ENCODE results near the gene TMEM239. TPM values are rescaled to one million over a fixed set of nuclear protein-coding genes. Genes with fewer than 3 reads are reported as not detected.

Gene TMEM239
- total RNA-seq, 1 donor from 2014 or later = not detected

- Mint-ChIP-seq H3K36me3 (ENCODE audit: low read depth) (no peaks in the 10 kb centered on the region), H3K4me3 (no peak overlapping the region), H3K4me1 (no peaks in the 10 kb centered on the region), H3K27ac (no peak overlapping the region), H3K27me3 (peaks cover 56% of the 10 kb centered on the region), H3K9me3 (peaks cover 8% of the 10 kb centered on the region)
- DNase-seq (no peak), ATAC-seq (ENCODE audit: low read depth) (no peak)
- ChIA-PET POLR2A (no interaction called here), CTCF (no interaction called here)
- no peak for TF ChIP-seq CTCF (IDR thresholded peaks at IDR 0.05)
- intact Hi-C loops (cut with micrococcal nuclease) = no loop called here
Measured at GRCh38 chr20:2809690-2810089, 6.5 kb upstream of the TMEM239 start.

GRCh38 chr20:2812189-2812588, 4.0 kb upstream of the TMEM239 start:
- intact Hi-C loops (cut with micrococcal nuclease) = no loop called here
- ChIA-PET POLR2A (no interaction called here), CTCF (no interaction called here)
- Mint-ChIP-seq H3K36me3 (ENCODE audit: low read depth) (no peaks in the 10 kb centered on the region), H3K9me3 (peaks cover 8% of the 10 kb centered on the region), H3K27me3 (peaks cover 46% of the 10 kb centered on the region), H3K27ac (no peak overlapping the region), H3K4me1 (no peaks in the 10 kb centered on the region), H3K4me3 (no peak overlapping the region)
- ATAC-seq (ENCODE audit: low read depth) (no peak), DNase-seq (no peak)
- TF ChIP-seq CTCF (IDR thresholded peaks at IDR 0.05) = no peak

- H3K27ac Mint-ChIP-seq = no peak overlapping the region
- peaks cover 52% of the 10 kb centered on the region for H3K27me3 Mint-ChIP-seq
- no peaks in the 10 kb centered on the region for H3K4me1 Mint-ChIP-seq
- intact Hi-C loops (cut with micrococcal nuclease) = no loop called here
- H3K36me3 Mint-ChIP-seq (ENCODE audit: low read depth) = no peaks in the 10 kb centered on the region
- H3K4me3 Mint-ChIP-seq = no peak overlapping the region
- no peak for TF ChIP-seq CTCF (IDR thresholded peaks at IDR 0.05)
- DNase-seq (no peak), ATAC-seq (ENCODE audit: low read depth) (no peak)
- H3K9me3 Mint-ChIP-seq = peaks cover 8% of the 10 kb centered on the region
- ChIA-PET CTCF (no interaction called here), POLR2A (no interaction called here)
Measured at GRCh38 chr20:2814076-2814475, 2.1 kb upstream of the TMEM239 start.

GRCh38 chr20:2814587-2815051, 1.5 kb upstream of the TMEM239 start, which contains the start of gene C20orf141:
TSS of gene C20orf141 (plus strand) at chr20:2814987. CDS start at chr20:2815185, 198 bp downstream.
- CTCF ChIA-PET = no interaction called here
- Mint-ChIP-seq H3K4me3 (no peak within 1 kb of the TSS), H3K36me3 (ENCODE audit: low read depth) (no peaks in the 10 kb centered on the region), H3K27ac (no peak within 1 kb of the TSS), H3K9me3 (peaks cover 8% of the 10 kb centered on the region), H3K4me1 (no peaks in the 10 kb centered on the region), H3K27me3 (peaks cover 54% of the 10 kb centered on the region)
- POLR2A ChIA-PET = no interaction called here
- no peak for TF ChIP-seq CTCF (IDR thresholded peaks at IDR 0.05)
- no peak for ATAC-seq (ENCODE audit: low read depth)
- intact Hi-C loops (cut with micrococcal nuclease) = no loop called here
- no peak for DNase-seq

- Mint-ChIP-seq H3K27me3 (peaks cover 60% of the 10 kb centered on the region), H3K4me3 (no peak overlapping the region)
- POLR2A ChIA-PET = no interaction called here
Measured at GRCh38 chr20:2815242-2815900, 793 bp upstream of the TMEM239 start.

More at GRCh38 chr20:2815242-2815900, 793 bp upstream of the TMEM239 start:
- Mint-ChIP-seq H3K4me1 (no peaks in the 10 kb centered on the region), H3K36me3 (ENCODE audit: low read depth) (no peaks in the 10 kb centered on the region), H3K9me3 (peaks cover 8% of the 10 kb centered on the region), H3K27ac (no peak overlapping the region)
- CTCF ChIA-PET = no interaction called here
- no peak for TF ChIP-seq CTCF (IDR thresholded peaks at IDR 0.05)
- intact Hi-C loops (cut with micrococcal nuclease) = no loop called here
- DNase-seq (no peak), ATAC-seq (ENCODE audit: low read depth) (no peak)

Data from activated B cell treated with CpG ODN at 0.5 μM for 24 hours (primary cell).